GM06990 (cell line): ENCODE data around the gene RRAGD.

Experiments used
- DNase-seq: peaks from one replicate; pipeline ENCODE4 v3.0.0-alpha.2; 2011; ENCODE audit not compliant: insufficient read length; ENCODE audit errors: extremely low read depth
- H3K27me3 ChIP-seq: replicated peaks from 2 replicates; pipeline ENCODE4 v1.6.0; 2011; ENCODE audit warnings: low read length; ENCODE audit not compliant: control insufficient read depth, insufficient read depth
- H3K36me3 ChIP-seq: 2 replicates; pipeline ENCODE4 v1.5.1; 2011; ENCODE audit warnings: low read length; ENCODE audit not compliant: control insufficient read depth, insufficient read depth
- H3K4me3 ChIP-seq: replicated peaks from 2 replicates; pipeline ENCODE4 v1.5.1; 2011; ENCODE audit warnings: low read depth, mild to moderate bottlenecking, control low read depth, low read length
- CTCF ChIP-seq: IDR thresholded peaks from 2 replicates; pipeline ENCODE4 v1.5.1; 2011; ENCODE audit warnings: low read length, control low read depth, mild to moderate bottlenecking, inconsistent platforms; ENCODE audit not compliant: insufficient read depth, poor library complexity, severe bottlenecking

RRAGD gene

DNA sequence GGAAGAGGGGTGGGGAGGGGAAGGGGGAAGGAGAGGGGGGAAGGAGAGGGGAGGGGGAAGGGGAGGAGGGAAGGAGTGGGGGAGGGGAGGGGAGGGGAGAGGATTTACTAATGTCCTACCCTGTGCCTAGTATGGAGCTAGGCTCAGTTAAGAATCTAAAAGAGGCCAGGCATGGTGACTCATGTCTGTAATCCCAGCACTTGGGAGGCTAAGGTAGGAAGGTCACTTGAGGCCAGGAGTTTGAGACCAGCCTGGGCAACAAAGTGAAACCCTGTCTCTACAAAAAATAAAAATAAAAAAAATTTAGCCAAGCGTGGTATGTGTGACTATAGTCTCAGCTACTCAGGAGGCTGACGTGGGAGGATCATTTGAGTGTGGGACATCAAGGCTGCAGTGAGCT is 72.5 kb downstream of the RRAGD start:
- no peaks in the 10 kb centered on the region for H3K27me3 ChIP-seq
- H3K4me3 ChIP-seq, result no peak overlapping the region
- DNase-seq, result no peak
- peaks cover 5% of the 10 kb centered on the region for H3K36me3 ChIP-seq
- no peak for TF ChIP-seq CTCF

DNA sequence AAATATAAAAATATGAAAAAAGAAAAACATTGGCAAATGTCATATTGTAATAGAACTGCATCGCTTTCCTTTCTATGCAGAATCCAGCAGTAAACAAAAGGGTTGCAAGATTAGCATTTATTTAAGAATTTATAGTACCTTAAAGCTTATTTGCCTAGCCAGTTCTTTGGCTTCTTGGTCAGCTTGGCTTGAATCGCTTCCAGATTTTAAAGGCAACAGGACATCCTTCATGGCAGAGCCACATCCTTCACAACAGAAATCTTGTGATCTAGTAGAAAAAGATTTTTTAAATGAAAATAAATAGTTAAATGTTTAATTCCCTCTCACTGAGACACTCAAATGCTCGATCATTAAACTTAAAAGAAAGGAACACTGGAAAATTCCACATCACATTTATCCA is 76.9 kb downstream of the RRAGD start:
- Histone ChIP-seq H3K27me3 (no peaks in the 10 kb centered on the region), H3K4me3 (no peak overlapping the region), H3K36me3 (peaks cover 9% of the 10 kb centered on the region)
- TF ChIP-seq CTCF, result no peak
- no peak for DNase-seq

DNA sequence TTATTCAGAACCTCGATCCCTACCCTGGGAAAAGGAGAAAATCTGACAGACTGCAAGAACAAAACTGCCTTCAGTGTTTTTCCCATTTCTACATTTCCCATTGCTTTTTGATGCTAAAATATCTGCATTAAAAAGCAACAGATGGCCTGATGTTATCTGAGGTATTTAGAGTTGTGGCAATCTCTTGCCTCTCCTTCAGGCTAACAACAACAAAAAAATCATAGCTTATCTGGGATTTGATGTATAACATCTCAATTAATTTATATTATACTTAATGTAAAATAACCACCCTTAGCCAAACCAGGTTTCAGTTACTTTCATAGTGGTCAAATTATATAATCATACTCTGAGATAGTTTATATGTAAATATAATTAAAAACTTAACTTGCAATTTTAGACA is 81.2 kb downstream of the RRAGD start:
- Histone ChIP-seq H3K4me3 (no peak overlapping the region), H3K27me3 (no peaks in the 10 kb centered on the region), H3K36me3 (peaks cover 8% of the 10 kb centered on the region)
- TF ChIP-seq CTCF, result no peak
- no peak for DNase-seq

DNA sequence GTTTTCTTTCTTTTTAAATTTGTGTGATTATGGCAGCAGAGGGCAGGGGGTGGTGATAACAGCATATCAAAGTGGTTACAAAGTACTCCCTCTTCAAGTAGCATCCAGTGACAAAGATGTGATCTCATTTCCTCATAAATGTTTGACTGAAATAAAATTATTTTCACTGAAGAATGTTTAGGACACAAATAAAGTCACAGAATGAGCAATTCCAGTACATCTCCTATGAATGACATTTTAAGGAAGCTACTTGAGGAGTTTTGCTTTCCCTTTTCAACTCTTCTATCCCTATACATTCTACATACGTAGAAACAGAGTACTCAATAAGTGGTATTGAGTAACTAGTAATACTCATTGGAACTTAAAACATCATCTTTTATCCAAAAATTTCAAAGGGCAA is 83.1 kb downstream of the RRAGD start:
- peaks cover 8% of the 10 kb centered on the region for H3K36me3 ChIP-seq
- no peak overlapping the region for H3K4me3 ChIP-seq
- DNase-seq, result no peak
- no peaks in the 10 kb centered on the region for H3K27me3 ChIP-seq
- TF ChIP-seq CTCF, result no peak

GRCh38 chr6:89324304-89324703 is 87.8 kb downstream of the RRAGD start:
- TF ChIP-seq CTCF, result no peak
- Histone ChIP-seq H3K27me3 (no peaks in the 10 kb centered on the region), H3K36me3 (no peaks in the 10 kb centered on the region; the same call in none of the 2 replicates), H3K4me3 (no peak overlapping the region)
- no peak for DNase-seq

GRCh38 chr6:89323511-89323971 is 88.5 kb downstream of the RRAGD start:
- no peaks in the 10 kb centered on the region for H3K27me3 ChIP-seq
- no peak for DNase-seq
- H3K36me3 ChIP-seq, result no peaks in the 10 kb centered on the region; the same call in none of the 2 replicates
- TF ChIP-seq CTCF, result no peak
- H3K4me3 ChIP-seq, result no peak overlapping the region
